Mesenchymal stem cell (in vitro differentiated cells and primary cell): Measurements from ENCODE around the gene DHX8.
A peak's percentile ranks its signal among the peaks of the same experiment; 100 is the strongest.

ENCODE experiments used
- DNase-seq: peaks from one replicate; pipeline ENCODE4 v3.0.0-alpha.2; 2013
- H2AFZ ChIP-seq: one replicate; pipeline ENCODE4 v1.6.1; 2013; ENCODE audit warnings: low read depth, mild to moderate bottlenecking, control low read depth, inconsistent platforms, low read length, moderate library complexity
- H2AK5ac ChIP-seq: 2 replicates; pipeline ENCODE4 v1.6.1; 2013; ENCODE audit warnings: low read length, moderate library complexity, mild to moderate bottlenecking, inconsistent platforms; ENCODE audit not compliant: severe bottlenecking
- H2BK120ac ChIP-seq: one replicate; pipeline ENCODE4 v1.6.1; 2013; ENCODE audit warnings: low read depth, mild to moderate bottlenecking, inconsistent platforms, low read length, moderate library complexity
- H2BK12ac ChIP-seq, 2 experiments: one replicate each; pipeline ENCODE4 v1.6.1; 2013; ENCODE audit warnings: inconsistent platforms in 2 of 2, low read length in 2 of 2, mild to moderate bottlenecking in 2 of 2, moderate library complexity in 2 of 2, control low read depth in 1 of 2
- H2BK15ac ChIP-seq: one replicate; pipeline ENCODE4 v1.6.1; 2013; ENCODE audit warnings: mild to moderate bottlenecking, low read depth, inconsistent platforms; ENCODE audit not compliant: poor library complexity, severe bottlenecking
- H2BK5ac ChIP-seq: 2 replicates; pipeline ENCODE4 v1.6.1; 2013; ENCODE audit warnings: low read depth, mild to moderate bottlenecking, low read length, control low read depth, inconsistent platforms; ENCODE audit not compliant: poor library complexity, severe bottlenecking
- H3K14ac ChIP-seq, 2 experiments: one replicate each; pipeline ENCODE4 v1.6.1; 2013; ENCODE audit warnings: inconsistent platforms in 2 of 2, low read length in 2 of 2, control low read depth in 1 of 2, mild to moderate bottlenecking in 1 of 2, moderate library complexity in 1 of 2
- H3K18ac ChIP-seq, 2 experiments: one replicate each; pipeline ENCODE4 v1.6.1; 2013; ENCODE audit warnings: inconsistent platforms in 2 of 2, low read length in 2 of 2, control low read depth in 1 of 2, low read depth in 1 of 2, mild to moderate bottlenecking in 1 of 2
- H3K23ac ChIP-seq, 2 experiments: one replicate each; pipeline ENCODE4 v1.6.1; 2013; ENCODE audit warnings: inconsistent platforms in 2 of 2, low read length in 2 of 2, mild to moderate bottlenecking in 2 of 2, moderate library complexity in 2 of 2, control low read depth in 1 of 2
- H3K27ac ChIP-seq: 2 replicates; pipeline ENCODE4 v1.5.1; 2013; ENCODE audit warnings: mild to moderate bottlenecking, moderate library complexity, low read length, control low read depth, inconsistent platforms; ENCODE audit not compliant: poor library complexity, severe bottlenecking
- H3K27me3 ChIP-seq, 2 experiments: 2 replicates each; pipeline versions ENCODE4 v1.6.1 to v1.7.0; 2013; ENCODE audit warnings: low read length in 2 of 2, mild to moderate bottlenecking in 2 of 2, moderate library complexity in 2 of 2, control low read depth in 1 of 2, inconsistent platforms in 1 of 2; ENCODE audit not compliant: control insufficient read depth in 1 of 2, insufficient read depth in 1 of 2
- H3K36me3 ChIP-seq, 2 experiments: 2 replicates each; pipeline versions ENCODE4 v1.6.1 to v1.7.0; 2013; ENCODE audit warnings: low read length in 2 of 2, control low read depth in 1 of 2, inconsistent platforms in 1 of 2, low read depth in 1 of 2, mild to moderate bottlenecking in 1 of 2; ENCODE audit not compliant: insufficient read depth in 2 of 2, control insufficient read depth in 1 of 2
- H3K4ac ChIP-seq, 2 experiments: one replicate each; pipeline ENCODE4 v1.6.1; 2013; ENCODE audit warnings: inconsistent platforms in 2 of 2, low read length in 2 of 2, mild to moderate bottlenecking in 2 of 2, moderate library complexity in 2 of 2, control low read depth in 1 of 2, low read depth in 1 of 2
- H3K4me1 ChIP-seq: 2 replicates; pipeline ENCODE4 v1.6.1; 2013; ENCODE audit warnings: low read depth, low read length, control low read depth; ENCODE audit not compliant: control insufficient read depth, insufficient read depth
- H3K4me2 ChIP-seq: 2 replicates; pipeline ENCODE4 v1.6.1; 2013; ENCODE audit warnings: low read length, mild to moderate bottlenecking, inconsistent platforms; ENCODE audit not compliant: poor library complexity, severe bottlenecking
- H3K4me3 ChIP-seq, 2 experiments: 2 replicates each; pipeline versions ENCODE4 v1.5.1 to v1.7.0; 2013; ENCODE audit warnings: low read length in 2 of 2, mild to moderate bottlenecking in 2 of 2, control low read depth in 1 of 2, low read depth in 1 of 2; ENCODE audit not compliant: insufficient read depth in 1 of 2
- H3K79me1 ChIP-seq: replicated peaks from 2 replicates; pipeline ENCODE4 v1.6.1; 2013; ENCODE audit warnings: mild to moderate bottlenecking, control low read depth, low read length, inconsistent platforms; ENCODE audit not compliant: poor library complexity, severe bottlenecking
- H3K9ac ChIP-seq: 2 replicates; pipeline ENCODE4 v1.7.0; 2013; ENCODE audit warnings: mild to moderate bottlenecking, low read length, moderate library complexity
- H3K9me3 ChIP-seq: 2 replicates; pipeline ENCODE4 v1.7.0; 2013; ENCODE audit warnings: mild to moderate bottlenecking, low read length; ENCODE audit not compliant: control insufficient read depth
- H4K8ac ChIP-seq: one replicate; pipeline ENCODE4 v1.6.1; 2013; ENCODE audit warnings: inconsistent platforms, mild to moderate bottlenecking, low read length, moderate library complexity
- H4K91ac ChIP-seq: one replicate; pipeline ENCODE4 v1.6.1; 2013; ENCODE audit warnings: mild to moderate bottlenecking, low read length, inconsistent platforms
- WGBS: methylation state at CpG from one replicate; pipeline ENCODE4 v1.1.7; 2013; ENCODE audit warnings: mixed read lengths; 5-methylcytosine and 5-hydroxymethylcytosine counted together

DHX8 gene

GRCh38 chr17:43536236-43536992, 52.6 kb downstream of the DHX8 start:
- H3K23ac ChIP-seq = no peak overlapping the region
- H3K4me3 ChIP-seq = no peak overlapping the region
- H3K36me3 ChIP-seq = peaks cover 0 to 4% of the 10 kb centered on the region in 2 experiments
- H2AFZ ChIP-seq = no peak overlapping the region
- DNase-seq = peak; percentile 83
- H2BK120ac ChIP-seq = peak overlapping the region; percentile 51
- H3K4me1 ChIP-seq = peaks cover 14% of the 10 kb centered on the region
- H3K27me3 ChIP-seq = no peaks in the 10 kb centered on the region
- H3K14ac ChIP-seq = no peak overlapping the region
- H3K18ac ChIP-seq = peak overlapping the region; percentile 82 to 89
- peak overlapping the region; percentile 5 for H3K9ac ChIP-seq
- H3K4me2 ChIP-seq = no peak overlapping the region
- H3K27ac ChIP-seq = no peak overlapping the region
- WGBS = 38% methylated on average over 6 of the region's 6 CpGs
- peak overlapping the region; percentile 59 to 74 for H2BK12ac ChIP-seq
- no peaks in the 10 kb centered on the region for H3K9me3 ChIP-seq
- no peak overlapping the region for H2BK15ac ChIP-seq
- H2BK5ac ChIP-seq = no peak overlapping the region
- H2AK5ac ChIP-seq = peak overlapping the region; percentile 89
- H4K8ac ChIP-seq = peak overlapping the region; percentile 65
- H3K79me1 ChIP-seq = peaks cover 11% of the 10 kb centered on the region
- peak overlapping the region; percentile 59 to 91 for H3K4ac ChIP-seq
- H4K91ac ChIP-seq = peak overlapping the region; percentile 70

GRCh38 chr17:43540821-43541674, 57.3 kb downstream of the DHX8 start:
- peak overlapping the region; percentile 60 to 85 for H3K18ac ChIP-seq
- no peaks in the 10 kb centered on the region for H3K9me3 ChIP-seq
- H3K23ac ChIP-seq = no peak overlapping the region
- H2BK120ac ChIP-seq = peak overlapping the region; percentile 3
- peaks cover 31% of the 10 kb centered on the region for H3K4me1 ChIP-seq
- DNase-seq = peak; percentile 51
- 45% methylated on average over 8 of the region's 11 CpGs for WGBS
- no peak overlapping the region for H2BK5ac ChIP-seq
- H2BK15ac ChIP-seq = no peak overlapping the region
- H3K4me2 ChIP-seq = no peak overlapping the region
- no peaks in the 10 kb centered on the region for H3K27me3 ChIP-seq
- H3K14ac ChIP-seq = peak overlapping the region in 1 of 2 experiments; percentile 61
- H2BK12ac ChIP-seq = peak overlapping the region; percentile 23 to 85
- no peaks in the 10 kb centered on the region for H3K36me3 ChIP-seq
- no peak overlapping the region for H3K27ac ChIP-seq
- H2AK5ac ChIP-seq = no peak overlapping the region
- H3K79me1 ChIP-seq = peaks cover 27% of the 10 kb centered on the region
- no peak overlapping the region for H3K4me3 ChIP-seq
- H3K9ac ChIP-seq = no peak overlapping the region
- H4K8ac ChIP-seq = peak overlapping the region; percentile 86
- H4K91ac ChIP-seq = peak overlapping the region; percentile 84
- peak overlapping the region; percentile 41 to 71 for H3K4ac ChIP-seq
- H2AFZ ChIP-seq = no peak overlapping the region

- DNase-seq = no peak
Observed at GRCh38 chr17:43542859-43543258, 59.1 kb downstream of the DHX8 start.

GRCh38 chr17:43543300-43543699, 59.5 kb downstream of the DHX8 start:
- Histone ChIP-seq H3K4me1 (peaks cover 29% of the 10 kb centered on the region), H3K9me3 (no peaks in the 10 kb centered on the region)
- WGBS = 25% methylated on average over 3 of the region's 4 CpGs

More at GRCh38 chr17:43542859-43543258, 59.1 kb downstream of the DHX8 start:
- Histone ChIP-seq H3K79me1 (peaks cover 26% of the 10 kb centered on the region), H3K36me3 (no peaks in the 10 kb centered on the region), H3K4me2 (no peak overlapping the region), H2BK15ac (peak overlapping the region; percentile 44), H3K4ac (no peak overlapping the region), H2BK120ac (no peak overlapping the region), H3K9me3 (no peaks in the 10 kb centered on the region), H4K91ac (peak overlapping the region; percentile 61), H2BK12ac (peak overlapping the region in 1 of 2 experiments; percentile 73), H2AFZ (no peak overlapping the region), H3K27ac (no peak overlapping the region), H2BK5ac (no peak overlapping the region), H3K4me3 (no peak overlapping the region), H3K4me1 (peaks cover 31% of the 10 kb centered on the region), H4K8ac (peak overlapping the region; percentile 84), H3K27me3 (no peaks in the 10 kb centered on the region), H3K14ac (no peak overlapping the region), H2AK5ac (no peak overlapping the region), H3K18ac (peak overlapping the region; percentile 37 to 69), H3K9ac (no peak overlapping the region), H3K23ac (no peak overlapping the region)
- WGBS = 74% methylated on average over 5 of the region's 8 CpGs

More at GRCh38 chr17:43543300-43543699, 59.5 kb downstream of the DHX8 start:
- peak overlapping the region; percentile 37 for H2AK5ac ChIP-seq
- H2AFZ ChIP-seq = no peak overlapping the region
- H3K4me3 ChIP-seq = peak overlapping the region in 1 of 2 experiments; percentile 81
- no peak overlapping the region for H3K4ac ChIP-seq
- H3K27ac ChIP-seq = no peak overlapping the region
- peak overlapping the region in 1 of 2 experiments; percentile 7 for H3K23ac ChIP-seq
- H3K27me3 ChIP-seq = no peaks in the 10 kb centered on the region
- no peak overlapping the region for H3K4me2 ChIP-seq
- DNase-seq = no peak
- H3K9ac ChIP-seq = no peak overlapping the region
- H3K79me1 ChIP-seq = peaks cover 25% of the 10 kb centered on the region
- peak overlapping the region in 1 of 2 experiments; percentile 71 for H3K14ac ChIP-seq
- peak overlapping the region; percentile 74 for H2BK120ac ChIP-seq
- H2BK5ac ChIP-seq = no peak overlapping the region
- peak overlapping the region; percentile 69 to 75 for H3K18ac ChIP-seq
- H2BK15ac ChIP-seq = peak overlapping the region; percentile 34
- H2BK12ac ChIP-seq = peak overlapping the region; percentile 69 to 73
- peak overlapping the region; percentile 81 for H4K91ac ChIP-seq
- H4K8ac ChIP-seq = peak overlapping the region; percentile 84
- no peaks in the 10 kb centered on the region for H3K36me3 ChIP-seq
